ENCODE measurements around the gene PPP2R2B.

GRCh38 chr5:146825033-146825432 lies 53.5 kb downstream of the PPP2R2B start:
- no peak for TF ChIP-seq CTCF (IDR thresholded peaks at IDR 0.05)
- no peak for TF ChIP-seq POLR2A (IDR thresholded peaks at IDR 0.05; ENCODE audit: low read depth)
- TF ChIP-seq POLR2AphosphoS5 (IDR thresholded peaks at IDR 0.05) = no peak
- TF ChIP-seq EP300 (IDR thresholded peaks at IDR 0.05) = no peak

All from esophagus muscularis mucosa (tissue), 4 donors.